NCI-H1105 treated with DMSO at 0.1 percent for 48 hours (cell line): ENCODE measurements around the gene GC.
"Not testable (repeated sequence)": the region's sequence is repeated elsewhere in the genome, so short reads cannot be mapped to it uniquely, and the experiment has no call there.

Source experiments
- DNase-seq: peaks from one replicate; lab custom pipeline; 2025; lab: John Stamatoyannopoulos, UW

Gene GC

DNA sequence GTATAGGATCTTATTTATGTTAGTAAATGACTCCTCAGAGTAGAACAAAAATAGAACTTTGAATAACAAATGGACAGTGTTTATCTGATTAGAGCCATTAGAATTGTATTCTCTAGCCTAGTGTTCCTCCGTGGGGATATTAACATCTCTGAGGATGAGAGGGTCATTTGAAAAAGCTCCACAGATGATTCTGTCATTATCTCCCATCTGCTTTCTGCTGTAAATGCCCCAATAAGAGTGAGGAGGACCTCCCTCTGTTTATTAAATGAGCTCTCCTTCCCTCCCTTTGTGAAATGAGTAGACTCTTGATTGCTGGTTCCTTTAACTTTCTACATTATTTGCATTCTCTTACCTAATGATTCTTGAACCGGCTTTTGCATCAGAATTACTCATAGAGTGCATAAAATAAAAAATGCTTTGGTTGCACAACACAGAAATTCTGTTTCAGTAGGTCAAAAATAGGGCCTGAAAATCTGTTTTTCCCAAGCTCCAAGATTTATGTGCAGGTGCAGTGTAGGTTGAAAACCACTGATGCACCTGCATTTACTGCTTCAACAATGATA is 18.0 kb downstream of the GC start:
- DNase-seq, result peak; percentile 2

DNA sequence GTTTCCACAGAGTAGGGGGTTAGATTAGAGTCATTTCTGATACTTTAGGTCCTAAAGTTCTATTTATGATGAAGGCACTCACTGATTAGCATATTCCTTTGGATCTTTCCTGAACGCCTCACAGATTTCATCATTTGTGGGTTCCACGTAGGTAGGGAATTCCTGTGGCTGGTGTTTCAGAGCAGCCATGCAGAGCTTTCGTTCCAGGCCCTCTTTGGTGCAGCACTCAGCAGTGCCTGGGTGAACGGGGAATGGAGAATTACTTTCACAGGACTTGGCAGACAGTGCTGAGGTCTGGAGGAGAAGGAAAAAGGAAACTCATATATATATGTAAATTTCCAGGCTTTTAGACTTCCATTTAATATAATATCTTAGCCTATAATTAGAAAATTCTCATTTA is 18.5 kb downstream of the GC start:
- no peak for DNase-seq

DNA sequence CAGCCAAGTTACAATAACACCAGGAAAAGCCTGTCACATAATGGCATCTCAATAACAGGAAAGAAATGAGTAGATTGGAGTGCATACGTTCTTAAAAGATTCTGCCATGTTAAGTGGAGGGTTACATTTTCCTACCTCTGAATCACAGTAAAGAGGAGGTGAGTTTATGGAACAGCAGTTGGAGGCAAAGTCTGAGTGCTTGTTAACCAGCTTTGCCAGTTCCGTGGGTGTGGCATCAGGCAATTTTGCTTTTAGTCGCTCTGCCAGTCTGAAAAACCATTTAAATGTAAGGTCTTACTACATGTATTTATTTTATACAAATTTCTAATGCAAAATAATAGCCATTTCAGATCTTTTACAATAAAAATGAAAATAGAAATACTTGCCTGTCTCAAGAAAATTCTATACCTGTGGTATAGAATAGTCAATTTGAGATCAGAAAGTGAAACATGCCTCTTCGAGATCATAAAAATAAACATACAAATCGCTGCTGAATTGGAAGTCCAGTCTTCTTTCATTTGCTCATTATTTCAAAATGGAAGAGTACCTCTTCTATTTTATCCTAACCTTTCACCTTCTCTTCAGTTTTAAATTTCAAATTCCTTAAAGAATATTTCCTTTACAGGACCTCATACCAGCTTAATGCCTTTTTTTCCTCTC is 31.4 kb downstream of the GC start:
- DNase-seq, result no peak

DNA sequence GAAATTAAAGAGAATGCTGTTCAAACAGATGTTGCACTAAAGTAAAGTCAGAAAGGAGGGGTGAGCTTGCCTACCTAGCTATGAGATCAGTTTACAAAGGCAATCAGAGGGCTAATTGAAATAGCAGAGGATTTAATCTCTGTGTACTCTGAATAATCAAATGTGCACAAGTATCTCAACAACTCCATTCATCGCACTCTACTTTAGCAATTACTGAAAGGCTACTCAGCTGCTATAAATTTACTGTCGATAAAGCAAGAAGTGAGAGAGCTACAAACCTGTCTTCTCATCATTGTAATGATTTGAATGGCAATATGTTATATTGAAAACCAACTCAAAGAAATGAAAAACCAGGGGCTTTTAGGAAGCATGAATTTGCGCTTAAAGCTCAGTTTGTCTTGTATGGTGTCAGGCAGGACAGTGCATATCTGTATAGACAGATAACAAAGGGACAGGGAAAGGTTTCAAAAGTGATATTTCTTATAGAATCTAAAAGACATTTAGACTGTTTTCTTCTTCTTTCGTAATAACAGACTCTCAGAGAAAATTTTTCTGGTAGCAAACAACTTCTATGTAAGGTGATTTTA is 34.8 kb downstream of the GC start:
- DNase-seq, result peak; percentile 21

DNA sequence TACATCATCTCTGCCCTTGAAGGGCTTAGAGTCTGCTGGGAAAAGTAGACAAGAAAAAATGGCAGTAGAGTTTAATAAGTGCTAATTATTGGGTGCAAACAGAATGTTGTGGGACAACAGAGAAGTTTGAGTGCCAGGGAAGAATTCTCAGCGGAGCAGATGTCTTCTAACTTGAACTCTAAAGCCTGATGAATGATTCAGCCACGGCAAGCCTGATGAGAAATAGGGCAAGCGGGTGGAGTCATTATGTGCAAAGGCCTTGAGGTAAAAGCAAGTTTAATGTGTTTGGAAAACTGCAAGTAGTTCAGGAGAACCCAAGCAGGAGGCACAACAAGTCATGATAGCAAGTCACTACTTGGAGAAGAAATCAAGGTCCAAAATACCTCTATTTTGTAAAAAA is 37.5 kb downstream of the GC start:
- DNase-seq, result no peak

DNA sequence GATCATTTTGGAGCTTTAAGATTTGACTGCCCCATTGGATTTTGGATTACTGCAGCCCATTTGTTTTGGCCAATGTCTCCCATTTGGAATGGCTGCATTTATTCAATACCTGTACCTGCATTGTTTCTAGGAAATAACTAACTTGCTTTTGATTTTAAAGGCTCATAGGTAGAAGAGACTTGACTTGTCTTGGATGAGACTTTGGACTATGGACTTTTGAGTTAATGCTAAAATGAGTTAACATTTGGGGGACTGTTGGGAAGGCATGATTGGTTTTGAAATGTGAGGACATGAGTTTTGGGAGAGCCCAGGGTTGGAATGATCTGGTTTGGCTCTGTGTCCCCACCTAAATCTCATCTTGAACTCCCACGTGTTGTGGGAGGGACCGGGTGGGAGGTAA is 45.1 kb downstream of the GC start:
- not testable (repeated sequence) for DNase-seq

DNA sequence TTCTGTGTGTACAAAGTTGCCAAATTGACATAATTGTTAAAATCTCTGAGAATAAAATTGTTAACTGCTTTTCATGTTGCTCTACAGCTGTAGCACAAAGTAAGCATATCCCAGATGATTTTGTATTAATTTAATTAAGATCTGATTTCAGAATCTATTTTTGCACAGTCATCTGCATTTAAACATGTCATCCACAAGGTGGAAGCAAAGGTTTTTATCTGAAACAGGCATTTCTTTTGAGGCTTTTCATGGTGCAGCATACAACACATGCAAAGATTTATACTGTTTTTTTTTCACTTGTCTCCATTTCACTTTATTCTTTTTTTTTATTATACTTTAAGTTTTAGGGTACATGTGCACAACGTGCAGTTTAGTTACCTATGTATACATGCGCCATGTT is 51.2 kb downstream of the GC start:
- DNase-seq, result peak; percentile 21

DNA sequence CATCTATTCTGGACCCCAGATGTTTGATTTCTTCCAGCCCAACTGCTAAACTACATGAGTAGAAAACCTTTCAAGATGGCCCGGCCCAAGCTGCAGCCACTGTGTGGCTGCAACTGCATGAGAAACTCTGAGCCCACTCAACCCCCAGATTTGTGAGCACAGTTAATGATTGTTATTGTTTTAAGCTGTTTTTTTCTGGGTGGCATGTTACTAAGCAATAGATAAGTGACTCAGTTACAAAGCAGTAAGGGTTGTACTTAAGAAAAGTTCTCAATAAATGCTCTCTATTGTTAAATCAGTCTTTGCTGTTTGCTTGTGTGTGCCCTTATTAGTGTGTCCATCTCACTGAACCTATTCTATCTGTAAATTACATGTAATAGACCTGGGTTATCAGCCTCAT is 51.8 kb downstream of the GC start:
- no peak for DNase-seq

DNA sequence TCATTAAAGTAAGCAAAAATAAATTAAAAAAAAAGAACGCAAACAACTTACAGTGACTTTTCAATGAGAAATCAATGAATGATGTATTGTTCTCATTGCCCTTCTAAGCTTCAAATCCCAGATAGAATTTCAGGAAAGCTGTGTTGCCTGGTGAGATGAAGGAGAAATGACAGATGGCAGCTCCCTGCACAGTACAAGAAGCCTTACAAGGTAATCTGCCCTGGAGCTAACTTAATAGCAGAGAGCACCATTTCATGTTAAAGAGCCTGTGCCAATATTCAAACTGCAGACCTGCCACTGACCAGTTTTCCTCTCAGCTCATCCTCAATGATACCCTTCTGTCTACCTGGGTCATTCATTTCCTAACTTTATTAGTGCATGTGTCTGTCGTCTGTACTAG is 54.0 kb downstream of the GC start:
- no peak for DNase-seq

DNA sequence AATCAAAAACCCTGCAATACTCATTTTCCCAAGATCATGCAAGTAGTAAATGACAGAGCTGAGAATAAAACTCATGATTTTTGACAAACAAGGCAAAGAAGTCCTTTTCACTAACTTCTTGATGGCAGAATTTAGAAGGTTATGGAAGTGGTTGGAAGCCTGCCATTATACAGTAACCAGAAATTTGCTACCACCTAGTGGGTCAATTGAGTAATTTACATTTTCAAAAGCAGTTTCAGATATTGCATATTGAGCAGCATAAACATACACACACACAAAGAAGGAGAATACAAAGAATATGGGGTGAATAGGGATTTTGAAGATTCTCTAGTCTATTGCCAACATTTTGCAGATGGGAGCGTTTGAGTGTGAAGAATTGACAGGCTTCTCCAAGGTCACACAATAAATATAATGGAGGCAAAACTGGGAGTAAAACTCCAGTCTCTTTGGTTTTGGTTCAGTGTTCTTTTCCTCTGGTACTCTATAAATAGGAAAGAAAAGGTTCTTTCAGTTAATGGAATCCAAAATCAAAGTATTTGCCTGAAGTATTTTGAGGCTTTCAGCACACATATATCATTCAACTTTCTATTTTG is 70.2 kb downstream of the GC start:
- peak; percentile 43 for DNase-seq

DNA sequence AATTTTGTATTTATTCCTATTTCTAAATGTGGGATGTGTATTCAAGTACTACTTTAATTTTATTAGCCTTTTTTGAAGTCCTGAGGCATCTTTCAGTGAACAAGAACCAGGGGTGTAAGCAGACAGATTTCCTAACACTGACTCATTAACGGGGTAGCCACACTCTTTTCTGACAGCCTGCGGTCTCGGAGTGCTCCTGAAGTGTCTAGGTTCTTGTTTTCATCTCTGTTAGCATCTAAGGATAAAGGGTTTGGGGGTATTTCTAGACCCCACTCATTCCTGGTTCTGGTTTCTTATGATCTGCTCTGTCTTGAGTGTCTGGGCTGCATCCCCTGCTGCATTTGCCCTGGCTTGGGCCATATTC is 71.9 kb downstream of the GC start:
- DNase-seq, result no peak

DNA sequence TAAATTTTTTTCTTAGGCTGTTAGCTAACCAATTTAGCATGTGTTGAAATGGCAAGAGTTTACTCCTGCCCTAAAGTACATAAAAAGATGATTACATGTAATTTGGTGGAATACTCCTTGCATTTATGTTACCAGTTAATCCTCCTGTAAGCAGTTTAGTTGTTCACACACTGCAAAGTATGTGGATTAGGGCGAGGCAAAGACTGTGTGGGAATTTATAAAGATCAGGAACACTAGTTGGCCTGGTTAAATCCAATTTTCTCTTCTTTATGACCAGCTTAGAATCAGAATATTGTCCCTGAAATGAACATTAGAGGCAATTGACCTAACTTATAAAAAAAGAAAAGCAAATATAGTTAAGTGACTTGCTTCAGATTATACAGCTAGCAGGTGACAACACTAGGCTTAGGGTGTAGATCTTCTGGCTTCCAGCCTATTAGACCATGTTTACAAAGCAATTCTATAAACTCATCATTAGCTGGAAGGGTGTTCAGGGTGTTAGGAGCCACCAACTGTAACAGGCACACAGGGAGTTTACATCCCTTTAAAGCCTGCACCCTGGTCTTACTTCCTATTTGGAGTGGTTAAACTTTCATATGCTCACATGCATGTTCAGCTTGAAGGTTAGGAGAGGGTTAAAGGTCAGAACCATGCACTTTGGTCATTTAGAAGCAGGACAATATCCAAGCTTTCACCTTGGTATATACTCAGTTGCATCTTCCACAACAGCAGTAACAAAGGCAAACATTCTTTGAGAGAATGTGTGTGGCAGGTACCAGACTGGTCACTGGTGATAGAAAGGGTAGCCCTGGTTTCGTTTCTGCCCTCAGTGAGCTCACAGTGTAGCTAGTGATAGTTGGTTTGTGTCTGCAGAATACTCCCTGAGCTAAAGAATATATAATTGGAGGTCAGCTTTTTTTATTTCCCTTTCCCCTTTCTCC is 72.6 kb downstream of the GC start:
- peak; percentile 13 for DNase-seq

DNA sequence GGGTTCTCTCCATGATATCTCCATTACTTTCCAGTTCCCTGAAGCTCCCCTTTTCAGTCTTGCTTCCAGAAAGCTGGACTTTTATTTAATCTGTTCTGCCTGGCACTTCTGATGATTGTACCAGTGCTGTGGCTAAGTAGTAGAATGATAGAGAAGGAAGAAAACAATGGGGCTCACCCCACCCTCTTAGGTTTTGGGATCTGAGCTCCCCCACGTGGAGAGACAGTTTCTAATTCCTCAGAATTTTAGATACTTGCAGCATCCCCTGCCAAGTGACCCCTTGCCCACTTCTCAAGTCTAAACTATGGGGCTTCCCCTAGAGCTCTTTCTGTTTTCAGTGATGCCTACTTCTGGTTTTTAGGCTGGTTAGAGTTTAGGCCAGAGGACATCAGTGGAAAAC is 73.9 kb downstream of the GC start:
- DNase-seq, result no peak

DNA sequence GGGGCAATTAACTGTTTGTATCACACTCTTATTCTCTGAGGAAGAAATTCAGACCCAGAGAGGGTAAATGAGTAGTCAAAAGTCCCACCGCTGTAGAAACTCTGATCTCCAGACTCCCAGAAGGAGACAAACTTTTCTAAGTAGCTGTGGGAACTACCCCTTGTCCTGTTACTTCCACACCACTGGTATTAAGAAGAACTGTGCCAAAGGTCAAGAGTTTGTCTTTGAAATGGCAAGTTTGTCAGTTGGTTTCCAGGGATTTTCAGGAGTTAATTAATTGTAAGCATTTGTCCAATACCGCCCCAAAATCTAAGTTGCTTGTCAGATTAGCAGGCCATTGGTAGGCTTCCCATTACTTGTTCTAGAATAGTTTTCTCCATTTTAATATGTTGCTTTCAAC is 85.7 kb downstream of the GC start:
- no peak for DNase-seq

DNA sequence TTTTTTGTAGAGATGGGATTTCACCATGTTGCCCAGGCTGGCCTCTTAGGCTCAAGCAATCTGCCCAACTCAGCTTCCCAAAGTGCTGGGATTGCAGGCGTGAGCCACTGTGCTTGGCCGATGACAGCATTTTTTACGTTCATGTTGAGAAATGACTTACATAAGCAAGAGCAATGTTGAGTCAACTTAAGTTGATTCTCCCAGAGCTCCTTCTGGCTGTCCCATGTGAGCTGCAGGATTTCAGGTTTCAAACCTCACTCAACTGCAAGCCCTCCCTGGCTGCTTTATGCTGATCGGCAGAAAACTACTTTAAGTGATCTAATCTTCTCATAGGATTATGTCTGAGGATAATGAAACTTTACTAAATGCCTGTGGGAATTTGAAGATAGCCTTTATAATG is 86.8 kb downstream of the GC start:
- DNase-seq, result no peak

DNA sequence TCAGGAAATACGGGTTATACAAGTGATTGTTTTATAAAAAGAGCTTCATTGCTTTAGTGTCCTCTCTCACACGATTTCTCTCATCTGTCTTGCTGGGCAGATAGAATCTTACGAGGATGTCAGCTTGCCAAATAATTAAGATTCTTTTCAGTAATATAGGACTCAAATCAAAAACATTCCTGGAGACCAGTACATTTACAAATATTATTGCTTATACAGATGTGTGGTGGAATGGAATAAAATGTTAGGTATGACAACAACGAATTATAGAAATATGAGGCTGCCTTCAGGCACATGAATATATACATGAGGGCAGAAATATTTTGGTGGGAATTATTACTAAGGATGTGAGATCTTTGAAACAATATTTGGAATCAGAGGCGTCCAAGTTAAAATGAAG is 88.9 kb downstream of the GC start:
- no peak for DNase-seq

DNA sequence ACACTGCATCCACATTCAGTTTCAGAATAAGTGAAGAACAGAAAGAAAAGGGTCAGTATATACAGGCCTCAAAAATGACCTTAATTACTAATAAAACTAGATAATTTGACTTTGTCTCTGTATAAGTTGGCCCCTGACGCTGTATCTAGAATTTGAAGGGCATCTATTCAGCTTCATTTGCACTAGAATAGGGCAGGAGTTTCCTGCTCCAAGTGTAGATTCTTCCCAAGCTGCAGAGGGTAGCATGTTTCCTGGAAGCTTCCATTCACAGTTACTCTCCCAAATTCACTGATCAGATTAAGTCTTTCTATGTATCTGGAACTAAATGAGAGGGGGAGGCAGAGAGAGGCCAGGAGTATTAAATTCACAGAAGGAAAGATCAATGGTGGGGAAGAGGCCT is 90.9 kb downstream of the GC start:
- no peak for DNase-seq

DNA sequence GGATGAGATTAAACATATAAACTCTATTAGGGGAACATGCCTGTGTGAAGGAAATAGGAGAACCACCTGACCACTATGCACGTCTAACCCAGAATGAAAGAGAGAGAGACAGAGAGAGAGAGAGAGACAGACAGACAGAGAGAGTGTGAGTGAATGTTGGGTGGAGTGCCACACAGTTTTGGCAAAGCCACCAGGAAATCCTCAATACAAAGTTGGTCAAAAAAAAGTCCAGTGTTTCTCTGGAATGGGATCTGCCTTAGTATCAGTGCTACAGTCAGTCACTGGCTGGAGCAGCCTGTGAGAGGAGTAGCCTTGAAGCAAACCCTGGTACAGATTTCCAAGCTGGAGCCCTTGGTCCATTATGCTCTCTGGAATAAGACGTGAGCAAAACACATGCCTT is 91.7 kb downstream of the GC start:
- DNase-seq, result no peak
